A549 (cell line): ENCODE results near the gene TMC5.

Experiments
- CTCF ChIP-seq: fragments of >200 bp; sonication (Bioruptor Twin); formaldehyde crosslinking; IDR thresholded peaks from 3 replicates; pipeline ENCODE4 v1.5.1; 2016
- RAD21 ChIP-seq, 2 experiments: fragments of >200 bp in 1 of 2; sonication (Bioruptor Twin) in 1 of 2; formaldehyde crosslinking in 1 of 2; IDR thresholded peaks in 1 of 2; conservative IDR thresholded peaks in 1 of 2; 2 replicates in 1 of 2; 3 replicates in 1 of 2; pipeline ENCODE4 v1.6.1; 2012 to 2018; ENCODE audit warnings: inconsistent platforms in 1 of 2
- TF ChIP-seq, protein P1 (sequence below): IDR thresholded peaks from 2 replicates; pipeline ENCODE4 v1.6.1; 2012

- TF ChIP-seq CTCF (no peak), RAD21 (conservative IDR thresholded peaks at IDR 0.05 in 1 of 2, IDR thresholded peaks at IDR 0.05 in 1 of 2) (no peak)
- TF ChIP-seq, protein P1, sequence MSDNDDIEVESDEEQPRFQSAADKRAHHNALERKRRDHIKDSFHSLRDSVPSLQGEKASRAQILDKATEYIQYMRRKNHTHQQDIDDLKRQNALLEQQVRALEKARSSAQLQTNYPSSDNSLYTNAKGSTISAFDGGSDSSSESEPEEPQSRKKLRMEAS = no peak
Observed at GRCh38 chr16:19415461-19415860, 2.2 kb upstream of the TMC5 start.
